Measurements from ENCODE around the gene CARNS1. TPM values are rescaled to one million over a fixed set of nuclear protein-coding genes. Genes with fewer than 3 reads are reported as not detected.

CARNS1 gene
- total RNA-seq, 1 experiment from 2014 or later: 1.1 TPM

GRCh38 chr11:67381244-67381972 is 34.1 kb upstream of the CARNS1 start:
- Histone ChIP-seq H4K91ac (ENCODE audit: insufficient read length, low read depth, low read length) (no peak overlapping the region), H2BK20ac (ENCODE audit: low read depth, low read length, poor library complexity, severe bottlenecking) (no peak overlapping the region), H3K4ac (ENCODE audit: low read depth, low read length) (no peak overlapping the region), H3K9ac (ENCODE audit: extremely low read depth, insufficient read length, low read length) (no peak overlapping the region), H3K23me2 (ENCODE audit: insufficient read length, low read depth, low read length, poor library complexity, severe bottlenecking) (no peaks in the 10 kb centered on the region), H3K14ac (ENCODE audit: insufficient read depth, low read length) (no peak overlapping the region), H3K79me1 (ENCODE audit: insufficient read depth, low read depth, low read length, poor library complexity, severe bottlenecking) (no peaks in the 10 kb centered on the region), H3K27me3 (ENCODE audit: insufficient read depth, low read length) (peaks cover 6% of the 10 kb centered on the region; the same call in 1 of the 2 replicates), H3K18ac (ENCODE audit: insufficient read length, low read depth, low read length) (no peak overlapping the region), H3T11ph (ENCODE audit: low read length) (no peak overlapping the region), H3K27ac (ENCODE audit: insufficient read length, low read depth, low read length) (no peak overlapping the region), H2AFZ (ENCODE audit: low read length) (no peak overlapping the region), H3K4me1 (ENCODE audit: insufficient read depth, low read length) (no peaks in the 10 kb centered on the region), H2BK5ac (ENCODE audit: insufficient read length, low read length) (no peak overlapping the region), H4K5ac (ENCODE audit: insufficient read length, low read depth, low read length) (no peak overlapping the region), H2BK120ac (ENCODE audit: low read depth, low read length, poor library complexity, severe bottlenecking) (no peak overlapping the region), H2BK15ac (ENCODE audit: low read depth, low read length) (no peak overlapping the region), H3K56ac (ENCODE audit: insufficient read length, low read depth, low read length) (no peak overlapping the region), H3K79me2 (ENCODE audit: insufficient read depth, low read length) (no peaks in the 10 kb centered on the region), H4K8ac (replicated peaks; ENCODE audit: insufficient read length, low read depth, low read length) (no peak overlapping the region), H2AK5ac (ENCODE audit: insufficient read length, low read length) (no peak overlapping the region), H3K9me3 (ENCODE audit: control insufficient read depth, low read depth, low read length) (no peaks in the 10 kb centered on the region), H3K4me2 (ENCODE audit: insufficient read depth, insufficient read length, low read length) (no peak overlapping the region), H4K20me1 (ENCODE audit: control insufficient read depth, insufficient read depth, insufficient read length) (no peaks in the 10 kb centered on the region), H2BK12ac (ENCODE audit: insufficient read length, low read depth, low read length) (no peak overlapping the region), H3K23ac (ENCODE audit: insufficient read length, low read depth, low read length) (no peak overlapping the region)
- no peaks in the 10 kb centered on the region; a peak in 1 of 5 replicates for H3K9me3 Mint-ChIP-seq
- peaks cover 19 to 23% of the 10 kb centered on the region in 2 experiments for H3K4me1 Mint-ChIP-seq
- no peak overlapping the region; a peak in 1 of 7 replicates for H3K27ac Mint-ChIP-seq
- WGBS (ENCODE audit: extremely low coverage, insufficient read length, low lambda C conversion rate): no CpG with 5 or more reads among the region's 13 CpGs
- H3K36me3 Mint-ChIP-seq (ENCODE audit: insufficient read depth in 1 of 3, low read depth in 3 of 3): no peaks in the 10 kb centered on the region
- TF ChIP-seq CTCF (conservative IDR thresholded peaks at IDR 0.05): no peak
- DNase-seq: no peak
- no peak overlapping the region for H3K4me3 Mint-ChIP-seq
- peaks cover 61% of the 10 kb centered on the region for H3K27me3 Mint-ChIP-seq (ENCODE audit: low read depth)
